Spleen (tissue), 7 donors: ENCODE data around the gene RBBP8.

ENCODE experiments used
- POLR2A ChIP-seq, 3 donors: fragments of 450-650 bp; IDR thresholded peaks; one replicate each; pipeline ENCODE4 v1.5.1; 2017; ENCODE audit warnings: antibody characterized with exemption in 3 of 3, mild to moderate bottlenecking in 1 of 3
- POLR2AphosphoS5 ChIP-seq, 3 donors: sonication (generic); formaldehyde crosslinking; IDR thresholded peaks; one replicate each; pipeline ENCODE4 v1.5.1; 2017; ENCODE audit warnings: antibody characterized with exemption in 3 of 3
- TF ChIP-seq, protein P1 (sequence below), 11 experiments: fragments of 200-600 bp in 7 of 11; fragments of 450-650 bp in 4 of 11; sonication (generic) in 4 of 11; IDR thresholded peaks in 8 of 11; conservative IDR thresholded peaks in 3 of 11; 1 replicate in 7 of 11; 2 replicates in 4 of 11; pipeline versions ENCODE4 v1.4.0 to v1.8.0; 2016 to 2021; ENCODE audit warnings: antibody characterized with exemption in 11 of 11, inconsistent platforms in 4 of 11, mild to moderate bottlenecking in 1 of 11
- donor health status: DM: no; HTN: no; CAD: no; lungs with moderate emphysema.
- donor health status: DM: no; HTN: no; CAD: no.
- donor health status: DM: no; HTN: no; CAD: no.

GRCh38 chr18:22912835-22913234, 20.3 kb upstream of the RBBP8 start:
- TF ChIP-seq, protein P1, sequence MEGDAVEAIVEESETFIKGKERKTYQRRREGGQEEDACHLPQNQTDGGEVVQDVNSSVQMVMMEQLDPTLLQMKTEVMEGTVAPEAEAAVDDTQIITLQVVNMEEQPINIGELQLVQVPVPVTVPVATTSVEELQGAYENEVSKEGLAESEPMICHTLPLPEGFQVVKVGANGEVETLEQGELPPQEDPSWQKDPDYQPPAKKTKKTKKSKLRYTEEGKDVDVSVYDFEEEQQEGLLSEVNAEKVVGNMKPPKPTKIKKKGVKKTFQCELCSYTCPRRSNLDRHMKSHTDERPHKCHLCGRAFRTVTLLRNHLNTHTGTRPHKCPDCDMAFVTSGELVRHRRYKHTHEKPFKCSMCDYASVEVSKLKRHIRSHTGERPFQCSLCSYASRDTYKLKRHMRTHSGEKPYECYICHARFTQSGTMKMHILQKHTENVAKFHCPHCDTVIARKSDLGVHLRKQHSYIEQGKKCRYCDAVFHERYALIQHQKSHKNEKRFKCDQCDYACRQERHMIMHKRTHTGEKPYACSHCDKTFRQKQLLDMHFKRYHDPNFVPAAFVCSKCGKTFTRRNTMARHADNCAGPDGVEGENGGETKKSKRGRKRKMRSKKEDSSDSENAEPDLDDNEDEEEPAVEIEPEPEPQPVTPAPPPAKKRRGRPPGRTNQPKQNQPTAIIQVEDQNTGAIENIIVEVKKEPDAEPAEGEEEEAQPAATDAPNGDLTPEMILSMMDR (IDR thresholded peaks at IDR 0.05 in 8 of 11, conservative IDR thresholded peaks at IDR 0.05 in 3 of 11), result no peak
- no peak for TF ChIP-seq POLR2A (IDR thresholded peaks at IDR 0.05)
- no peak for TF ChIP-seq POLR2AphosphoS5 (IDR thresholded peaks at IDR 0.05)
